C4-2B (cell line): ENCODE measurements around the gene ITGB3.

Source experiments
- ZFX ChIP-seq: fragments of 450-650 bp; IDR thresholded peaks from 2 replicates; pipeline ENCODE4 v1.6.1; 2017
- TF ChIP-seq, protein P1 (sequence below): fragments of 450-650 bp; conservative IDR thresholded peaks from 2 replicates; pipeline ENCODE4 v1.5.1; 2017; ENCODE audit warnings: mild to moderate bottlenecking

DNA sequence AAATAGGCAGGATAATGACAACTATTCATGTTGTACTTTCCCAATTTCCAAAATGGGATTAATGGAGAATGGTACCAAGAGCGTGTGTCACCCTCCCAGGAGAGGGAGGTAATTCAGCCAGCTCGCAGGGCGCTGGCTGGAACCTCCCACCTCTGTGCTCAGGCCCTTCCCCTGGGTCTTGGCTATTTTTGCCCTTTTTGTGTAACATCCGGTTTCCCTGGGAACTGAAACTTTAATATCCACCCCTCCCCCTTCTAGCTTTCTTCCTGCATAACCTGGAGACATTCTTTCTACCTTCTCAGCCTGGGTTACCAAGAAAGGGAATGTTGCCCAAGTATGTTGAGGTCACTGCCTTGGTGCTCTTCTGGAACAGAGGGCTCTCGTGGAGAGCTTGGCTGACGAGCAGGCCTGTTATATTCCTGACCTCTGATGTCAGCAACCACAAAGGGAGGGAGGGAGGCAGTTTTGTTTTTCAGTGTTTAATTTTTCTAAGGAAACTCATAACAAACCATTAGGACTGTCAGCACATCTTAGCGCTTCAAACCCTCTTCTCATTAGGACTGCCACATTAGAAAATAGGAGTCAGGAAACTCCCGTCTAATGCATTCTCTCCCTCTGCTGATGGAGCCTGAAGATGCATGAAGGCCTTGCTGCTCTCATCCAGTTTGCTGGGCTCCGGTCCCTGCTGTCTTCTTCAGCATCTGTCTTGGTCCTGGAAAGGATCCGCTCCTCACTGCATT is 25.6 kb downstream of the ITGB3 start:
- TF ChIP-seq, protein P1, sequence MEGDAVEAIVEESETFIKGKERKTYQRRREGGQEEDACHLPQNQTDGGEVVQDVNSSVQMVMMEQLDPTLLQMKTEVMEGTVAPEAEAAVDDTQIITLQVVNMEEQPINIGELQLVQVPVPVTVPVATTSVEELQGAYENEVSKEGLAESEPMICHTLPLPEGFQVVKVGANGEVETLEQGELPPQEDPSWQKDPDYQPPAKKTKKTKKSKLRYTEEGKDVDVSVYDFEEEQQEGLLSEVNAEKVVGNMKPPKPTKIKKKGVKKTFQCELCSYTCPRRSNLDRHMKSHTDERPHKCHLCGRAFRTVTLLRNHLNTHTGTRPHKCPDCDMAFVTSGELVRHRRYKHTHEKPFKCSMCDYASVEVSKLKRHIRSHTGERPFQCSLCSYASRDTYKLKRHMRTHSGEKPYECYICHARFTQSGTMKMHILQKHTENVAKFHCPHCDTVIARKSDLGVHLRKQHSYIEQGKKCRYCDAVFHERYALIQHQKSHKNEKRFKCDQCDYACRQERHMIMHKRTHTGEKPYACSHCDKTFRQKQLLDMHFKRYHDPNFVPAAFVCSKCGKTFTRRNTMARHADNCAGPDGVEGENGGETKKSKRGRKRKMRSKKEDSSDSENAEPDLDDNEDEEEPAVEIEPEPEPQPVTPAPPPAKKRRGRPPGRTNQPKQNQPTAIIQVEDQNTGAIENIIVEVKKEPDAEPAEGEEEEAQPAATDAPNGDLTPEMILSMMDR: no peak
- TF ChIP-seq ZFX: no peak
